HG03103 (cell line): Measurements from ENCODE around the gene SUV39H1.
"Not testable (repeated sequence)": the region's sequence is repeated elsewhere in the genome, so short reads cannot be mapped to it uniquely, and the experiment has no call there.

ENCODE experiments used
- ATAC-seq: cut with Tn5 transposase; IDR thresholded peaks from one replicate; pipeline ENCODE4 v1.9.1; 2021; ENCODE audit warnings: low read depth; ENCODE audit not compliant: unreplicated experiment

Gene SUV39H1, protein sequence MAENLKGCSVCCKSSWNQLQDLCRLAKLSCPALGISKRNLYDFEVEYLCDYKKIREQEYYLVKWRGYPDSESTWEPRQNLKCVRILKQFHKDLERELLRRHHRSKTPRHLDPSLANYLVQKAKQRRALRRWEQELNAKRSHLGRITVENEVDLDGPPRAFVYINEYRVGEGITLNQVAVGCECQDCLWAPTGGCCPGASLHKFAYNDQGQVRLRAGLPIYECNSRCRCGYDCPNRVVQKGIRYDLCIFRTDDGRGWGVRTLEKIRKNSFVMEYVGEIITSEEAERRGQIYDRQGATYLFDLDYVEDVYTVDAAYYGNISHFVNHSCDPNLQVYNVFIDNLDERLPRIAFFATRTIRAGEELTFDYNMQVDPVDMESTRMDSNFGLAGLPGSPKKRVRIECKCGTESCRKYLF

DNA sequence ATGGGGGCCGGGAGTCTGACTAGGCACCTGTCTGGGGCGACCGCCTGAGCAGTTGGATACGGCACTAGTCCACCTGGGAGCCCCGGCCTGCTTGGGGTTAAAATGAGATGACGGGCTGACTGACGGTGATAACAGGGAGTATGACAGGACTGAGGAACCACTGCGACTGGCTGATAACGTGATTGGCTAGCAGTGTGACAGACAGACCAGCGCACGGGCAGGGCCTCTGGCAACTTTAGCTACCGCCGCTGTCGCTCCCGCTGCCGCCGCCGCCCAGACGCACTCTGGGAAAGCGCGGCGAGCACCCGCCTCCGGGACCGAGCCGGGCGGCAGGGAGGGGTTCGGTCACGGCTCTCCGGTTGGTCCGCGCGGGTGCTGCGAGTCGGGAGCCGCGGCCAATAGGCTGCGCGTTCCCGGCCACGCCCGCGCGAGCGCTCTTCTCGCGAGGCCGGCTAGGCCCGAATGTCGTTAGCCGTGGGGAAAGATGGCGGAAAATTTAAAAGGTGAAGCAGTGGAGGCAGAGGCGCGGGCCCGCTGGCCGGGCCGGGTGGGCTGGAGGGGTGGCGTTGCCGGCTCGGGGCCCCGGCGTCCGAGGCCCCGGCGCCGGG is at the start of gene SUV39H1:
Gene SUV39H1, plus strand, starts transcription at position 434 of the 608 bp plus-strand sequence. Its CDS starts 51 bp downstream, at position 485.
- ATAC-seq, result peak; percentile 85

DNA sequence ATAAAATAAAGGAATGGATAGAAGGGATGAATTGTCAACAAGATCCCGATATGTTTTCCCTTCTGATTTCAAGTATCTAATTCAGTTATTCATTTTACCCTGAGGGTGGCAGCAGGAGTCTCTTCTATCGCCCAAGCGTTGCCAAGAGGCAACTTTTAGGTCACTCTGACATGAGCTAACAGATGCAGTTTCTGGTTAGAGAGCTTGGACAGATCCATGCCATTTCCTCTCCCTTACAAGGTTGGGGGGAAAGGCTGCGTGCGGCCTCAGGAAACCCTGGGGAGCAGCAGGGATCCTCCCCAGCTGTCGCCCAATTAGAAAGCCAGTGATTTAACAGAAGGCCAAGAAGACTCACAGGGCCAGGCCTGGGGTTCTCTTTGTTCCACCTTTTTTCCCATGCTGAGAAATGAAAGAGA is 48.2 kb upstream of the SUV39H1 start:
- no peak for ATAC-seq

DNA sequence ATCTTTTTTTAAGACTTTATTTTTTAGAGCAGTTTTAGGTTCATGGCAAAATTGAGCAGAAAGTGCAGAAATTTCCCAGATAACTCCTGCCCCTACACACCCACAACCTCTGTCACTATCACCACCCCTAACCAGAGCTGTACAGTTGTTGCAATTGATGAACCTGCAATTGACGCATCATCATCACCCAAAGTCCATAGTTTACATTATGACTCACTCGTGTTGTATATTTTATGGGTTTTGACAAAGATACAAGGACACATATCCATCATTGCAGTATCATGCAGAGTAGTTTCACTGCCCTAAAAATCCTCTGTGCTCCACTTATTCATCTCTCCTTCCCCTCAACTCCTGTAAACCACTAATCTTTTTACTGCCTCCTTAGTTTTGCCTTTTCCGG is 47.4 kb upstream of the SUV39H1 start:
- no peak for ATAC-seq

DNA sequence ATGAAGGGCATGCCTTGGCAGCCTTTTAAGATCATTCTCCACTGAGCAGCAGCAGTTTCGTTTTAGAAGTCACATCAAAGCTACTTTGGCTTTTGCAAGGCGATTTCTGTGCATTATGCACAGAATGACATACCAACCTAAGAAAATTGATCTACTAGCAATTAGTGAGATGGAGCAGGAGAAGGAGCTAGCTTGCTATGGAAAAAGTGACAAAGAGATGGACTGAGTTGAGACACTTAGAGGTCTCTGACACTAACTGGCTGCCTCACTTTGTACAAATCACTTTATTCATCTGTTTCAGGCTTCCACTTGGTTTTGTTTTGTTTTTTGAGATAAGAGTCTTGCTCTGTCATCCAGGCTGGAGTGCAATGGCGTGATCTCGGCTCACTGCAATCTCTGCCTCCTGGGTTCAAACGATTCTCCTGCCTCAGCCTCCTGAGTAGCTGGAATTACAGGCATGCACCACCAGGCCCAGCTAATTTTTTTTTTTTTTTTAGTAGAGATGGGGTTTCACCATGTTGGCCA is 44.4 kb upstream of the SUV39H1 start:
- ATAC-seq, result not testable (repeated sequence)

DNA sequence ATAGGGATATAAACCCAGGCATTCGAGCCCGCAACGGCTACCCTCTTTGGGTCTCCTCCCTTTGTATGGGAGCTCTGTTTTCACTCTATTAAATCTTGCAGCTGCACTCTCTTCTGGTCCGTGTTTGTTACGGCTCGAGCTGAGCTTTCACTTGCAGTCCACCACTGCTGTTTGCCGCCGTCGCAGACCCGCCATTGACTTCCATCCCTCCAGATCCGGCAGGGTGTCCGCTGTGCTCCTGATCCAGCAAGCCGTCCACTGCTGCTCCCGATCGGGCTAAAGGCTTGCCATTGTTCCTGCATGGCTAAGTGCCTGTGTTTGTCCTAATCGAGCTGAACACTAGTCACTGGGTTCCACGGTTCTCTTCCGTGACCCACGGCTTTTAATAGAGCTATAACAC is 41.8 kb upstream of the SUV39H1 start:
- not testable (repeated sequence) for ATAC-seq

DNA sequence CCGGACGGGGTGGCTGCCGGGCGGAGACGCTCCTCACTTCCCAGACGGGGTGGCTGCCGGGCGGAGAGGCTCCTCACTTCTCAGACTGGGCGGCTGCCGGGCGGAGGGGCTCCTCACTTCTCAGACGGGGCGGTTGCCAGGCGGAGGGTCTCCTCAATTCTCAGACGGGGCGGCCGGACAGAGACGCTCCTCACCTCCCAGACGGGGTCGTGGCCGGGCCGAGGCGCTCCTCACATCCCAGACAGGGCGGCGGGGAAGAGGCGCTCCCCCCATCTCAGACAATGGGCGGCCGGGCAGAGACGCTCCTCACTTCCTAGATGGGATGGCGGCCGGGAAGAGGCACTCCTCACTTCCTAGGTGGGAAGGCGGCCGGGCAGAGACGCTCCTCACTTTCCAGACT is 36.8 kb upstream of the SUV39H1 start:
- not testable (repeated sequence) for ATAC-seq

DNA sequence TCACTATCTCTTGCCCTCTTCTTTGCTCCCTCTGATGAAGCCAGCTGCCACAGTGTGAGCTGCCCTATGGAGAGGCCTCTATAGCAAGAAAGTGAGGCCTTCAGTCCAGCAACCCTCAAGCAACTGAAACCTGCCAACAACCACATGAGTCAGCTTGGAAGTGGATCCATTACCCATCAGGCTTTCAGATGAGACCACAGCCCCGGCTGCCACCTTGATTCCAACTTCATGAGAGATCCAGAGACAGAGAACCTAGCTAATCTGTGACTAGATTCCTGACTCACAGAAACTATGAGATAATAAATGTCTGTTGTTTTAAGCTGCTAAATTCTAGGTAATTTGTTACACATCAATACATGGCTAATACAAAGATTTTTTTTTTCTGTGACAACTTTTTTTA is 33.3 kb upstream of the SUV39H1 start:
- ATAC-seq, result no peak

DNA sequence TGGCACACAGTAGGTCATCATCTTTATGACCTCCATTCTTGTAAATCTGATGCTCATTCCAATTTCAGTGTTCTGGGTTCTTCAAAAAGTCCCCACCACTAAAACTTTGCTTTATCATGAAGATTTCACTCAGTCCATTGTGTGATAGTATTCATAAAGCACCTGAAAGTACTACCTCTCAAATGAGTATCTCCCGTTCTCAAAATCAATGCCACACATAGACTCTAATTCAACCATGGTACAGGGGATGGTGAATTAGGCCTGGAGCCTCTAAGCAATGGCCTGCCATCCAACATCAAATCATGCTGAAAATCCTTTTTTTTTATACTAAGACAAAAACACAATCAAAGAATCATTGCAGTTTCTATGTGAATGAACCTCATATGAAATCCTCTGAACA is 32.4 kb upstream of the SUV39H1 start:
- no peak for ATAC-seq

DNA sequence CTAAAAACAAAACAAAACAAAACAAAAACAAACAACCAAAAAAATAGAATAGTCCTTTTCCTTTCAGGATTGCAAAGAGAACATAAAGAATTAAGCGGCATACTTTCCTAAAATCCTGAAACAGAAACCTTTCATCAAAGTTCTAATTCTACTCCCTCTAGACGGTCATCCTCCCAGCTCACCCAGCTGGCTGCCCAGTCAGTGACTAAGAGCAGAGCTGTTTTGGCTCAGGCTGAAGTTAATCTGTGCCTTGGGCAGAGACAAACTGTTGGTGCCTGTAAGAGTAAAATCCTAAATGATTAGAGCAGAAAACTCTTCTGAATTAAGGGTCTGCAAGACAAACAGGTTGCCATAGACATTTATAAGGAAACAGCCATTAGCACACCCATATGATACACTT is 30.5 kb upstream of the SUV39H1 start:
- no peak for ATAC-seq

DNA sequence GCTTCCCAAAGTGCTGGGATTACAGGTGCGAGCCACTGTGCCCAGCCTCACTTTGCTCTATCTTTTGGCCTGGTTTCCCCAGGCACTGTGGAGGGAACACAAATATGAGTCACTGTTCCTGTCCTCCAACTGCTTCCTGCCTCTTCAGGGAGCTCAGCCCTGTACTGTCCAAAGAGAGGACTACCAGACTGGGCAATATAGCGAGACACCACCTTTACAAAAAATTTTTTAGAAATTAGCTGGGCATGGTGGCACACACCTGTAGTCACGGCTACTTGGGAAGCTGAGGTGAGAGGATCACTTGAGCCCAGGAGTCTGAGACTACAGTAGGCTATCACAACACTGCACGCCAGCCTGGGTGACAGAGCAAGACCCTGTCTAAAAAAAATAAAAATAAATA is 29.9 kb upstream of the SUV39H1 start:
- no peak for ATAC-seq

DNA sequence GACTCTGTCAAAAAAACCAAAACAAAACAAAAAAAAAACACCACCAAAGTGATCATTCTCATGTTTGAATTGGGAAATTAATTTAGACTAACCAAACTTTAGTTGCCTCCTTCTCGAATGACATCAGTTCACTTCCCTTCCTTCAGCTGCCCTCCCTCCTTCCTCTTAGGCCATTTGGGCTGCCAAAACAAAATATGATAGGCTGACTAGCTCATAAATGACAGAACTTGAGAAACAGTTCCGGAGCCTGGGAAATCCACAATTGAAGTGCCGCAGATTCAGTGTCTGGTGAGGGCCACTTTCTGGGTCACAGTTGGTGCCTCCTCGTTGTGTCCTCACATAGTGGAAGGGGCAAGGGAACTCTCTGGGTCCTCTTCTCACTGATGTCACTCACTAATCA is 29.0 kb upstream of the SUV39H1 start:
- ATAC-seq, result no peak

DNA sequence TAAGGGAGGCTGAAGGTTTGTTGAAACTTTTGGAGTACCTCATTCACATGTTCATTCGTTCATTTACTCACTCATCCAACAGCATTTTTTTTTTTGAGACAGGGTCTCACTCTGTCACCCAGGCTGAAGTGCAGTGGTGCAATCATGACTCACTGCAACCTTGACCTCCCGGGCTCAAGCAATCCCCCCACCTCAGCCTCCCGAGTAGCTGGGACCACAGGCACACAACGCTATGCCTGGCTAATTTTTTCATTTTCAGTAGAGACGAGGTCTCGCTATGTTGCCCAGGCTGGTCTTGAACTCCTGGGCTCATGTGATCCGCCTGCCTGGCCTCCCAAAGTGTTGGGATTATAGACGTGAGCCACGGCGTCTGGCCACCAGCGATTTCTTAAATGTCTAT is 28.3 kb upstream of the SUV39H1 start:
- ATAC-seq, result not testable (repeated sequence)

DNA sequence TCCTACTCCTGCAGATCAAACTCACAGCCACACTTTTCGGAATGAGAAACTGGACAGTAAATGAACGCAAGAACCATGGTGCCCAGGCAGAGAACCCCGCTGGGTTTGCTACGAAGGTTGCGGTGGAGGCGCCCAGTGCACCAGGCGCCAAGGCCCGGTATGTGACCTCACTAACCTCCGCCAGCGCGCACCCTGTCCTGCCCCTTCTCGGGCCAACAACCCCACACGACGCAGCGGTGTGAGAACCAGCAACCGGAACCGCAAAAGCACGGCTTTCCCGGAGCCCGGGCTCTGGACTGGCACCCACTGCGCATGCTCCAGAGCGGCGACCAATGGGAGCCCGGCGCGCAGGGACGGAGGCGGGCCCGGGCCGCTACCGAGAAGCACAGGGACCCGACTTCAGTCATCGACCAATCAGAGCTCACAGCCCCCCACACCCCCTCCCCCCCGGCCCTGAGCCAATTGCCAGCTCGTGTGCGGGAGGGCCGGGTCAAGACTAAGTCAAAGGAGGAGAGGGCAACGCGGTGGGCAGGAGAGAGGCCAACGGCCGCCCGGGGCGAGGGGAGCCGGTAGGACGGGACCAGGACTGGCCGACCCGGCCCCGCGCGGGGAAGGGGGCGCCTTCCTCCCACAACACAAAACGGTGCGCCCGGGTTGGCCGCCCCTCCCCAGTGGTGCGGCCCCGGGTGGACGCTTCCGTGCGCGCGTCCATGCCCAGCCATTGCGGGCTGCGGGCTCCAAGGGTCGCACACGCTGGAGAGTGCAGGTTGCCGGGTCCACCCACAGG is 20.2 kb upstream of the SUV39H1 start:
- peak; percentile 88 for ATAC-seq

DNA sequence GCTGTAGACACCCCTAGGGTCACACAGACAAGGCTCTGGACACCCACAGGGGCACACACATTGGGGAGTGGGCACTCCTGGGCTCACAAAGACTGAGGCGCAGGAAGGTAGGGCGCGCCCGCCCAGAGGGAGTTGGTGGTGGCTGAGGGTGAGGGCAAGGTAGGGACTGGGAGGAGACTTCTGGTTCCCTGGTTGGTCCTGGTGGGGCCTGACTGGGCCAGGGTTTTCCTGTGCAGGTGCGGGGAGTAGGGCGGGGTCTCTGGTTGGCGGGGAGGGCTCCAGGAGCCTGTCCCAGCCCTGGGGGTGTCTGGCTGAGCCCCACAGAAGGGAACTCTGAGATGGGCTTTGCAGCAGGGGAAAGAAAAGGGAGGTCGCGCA is 19.7 kb upstream of the SUV39H1 start:
- peak; percentile 14 for ATAC-seq

DNA sequence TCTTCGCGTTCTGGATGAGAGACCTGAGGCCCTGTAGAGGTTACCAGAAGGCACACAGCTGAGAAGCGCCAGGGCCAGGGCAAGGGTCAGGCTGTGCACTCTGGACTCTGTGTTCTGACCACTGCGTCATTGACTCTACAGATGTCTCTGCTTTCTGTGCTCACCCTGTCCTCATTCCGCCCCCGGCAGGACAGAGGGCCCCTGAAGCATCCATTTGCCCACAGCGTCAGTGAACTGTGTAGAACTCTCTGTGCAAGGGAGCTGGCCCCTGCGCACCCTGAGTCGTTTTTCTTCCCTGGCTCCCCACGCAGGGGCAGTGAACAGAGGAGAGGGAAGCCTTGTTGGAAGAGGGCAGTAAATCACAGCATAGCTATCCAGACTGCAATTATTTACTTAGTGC is 19.0 kb upstream of the SUV39H1 start:
- ATAC-seq, result no peak

DNA sequence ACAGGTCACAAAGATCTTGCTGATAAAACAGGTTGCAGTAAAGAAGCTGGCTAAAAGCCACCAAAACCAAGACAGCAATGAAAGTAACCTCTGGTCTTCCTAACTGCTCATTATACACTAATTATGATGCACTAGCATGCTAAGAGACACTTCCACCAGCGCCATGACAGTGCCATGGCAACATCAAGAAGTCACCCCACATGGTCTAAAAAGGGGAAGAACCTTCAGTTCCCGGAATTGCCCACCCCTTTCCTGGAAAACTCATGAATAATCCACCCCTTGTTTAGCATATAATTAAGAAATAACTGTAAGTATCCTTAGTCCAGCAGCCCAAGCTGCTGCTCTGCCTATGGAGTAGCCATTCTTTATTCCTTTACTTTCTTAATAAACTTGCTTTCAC is 16.1 kb upstream of the SUV39H1 start:
- ATAC-seq, result not testable (repeated sequence)

DNA sequence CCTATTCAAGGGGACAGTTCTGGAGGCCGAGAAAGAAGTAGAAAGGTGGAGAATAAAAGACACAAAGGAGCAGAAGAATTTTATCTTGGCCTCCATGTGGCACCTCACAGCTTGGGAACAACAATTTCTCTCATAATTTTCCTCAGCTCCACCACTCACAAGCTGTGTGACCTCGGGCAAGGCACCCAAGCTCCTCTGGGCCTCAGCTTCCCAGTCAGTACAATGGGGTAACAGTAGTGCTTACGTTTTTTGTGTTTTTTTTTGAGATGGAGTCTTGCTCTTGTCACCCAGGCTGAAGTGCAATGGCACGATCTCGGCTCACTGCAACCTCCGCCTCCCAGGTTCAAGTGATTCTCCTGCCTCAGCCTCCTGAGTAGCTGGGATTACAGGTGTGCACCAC is 15.6 kb upstream of the SUV39H1 start:
- not testable (repeated sequence) for ATAC-seq

DNA sequence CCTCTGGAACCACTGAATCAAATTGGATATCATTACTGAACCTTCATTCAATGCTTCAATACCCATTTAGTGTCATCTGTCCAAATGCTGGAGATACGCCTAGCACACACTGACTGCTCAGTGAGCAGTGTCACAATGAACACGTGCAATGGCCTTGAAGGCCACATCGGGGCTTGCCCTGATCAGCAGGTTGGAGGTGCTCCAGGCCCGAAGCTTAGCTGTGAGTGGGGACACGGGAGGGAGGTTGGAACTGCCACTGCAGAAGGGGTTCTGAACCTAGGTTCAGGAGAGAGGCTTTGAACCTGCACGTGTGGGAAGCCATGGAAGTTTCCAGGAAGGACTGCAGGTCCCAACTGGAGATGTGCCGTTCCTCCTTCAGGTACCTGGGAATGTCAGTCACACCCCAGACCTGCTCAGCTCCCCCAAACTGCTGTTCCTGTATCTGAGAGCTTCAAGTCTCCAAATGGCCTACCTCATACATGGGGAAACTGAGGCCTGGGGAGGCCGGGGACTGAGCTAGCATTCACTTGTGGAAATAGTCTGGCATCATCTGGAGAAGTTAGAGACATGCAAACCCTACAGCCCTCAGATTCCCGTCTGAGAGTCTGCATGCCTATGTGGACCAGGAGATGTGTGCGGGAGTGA is 14.9 kb upstream of the SUV39H1 start:
- ATAC-seq, result no peak

DNA sequence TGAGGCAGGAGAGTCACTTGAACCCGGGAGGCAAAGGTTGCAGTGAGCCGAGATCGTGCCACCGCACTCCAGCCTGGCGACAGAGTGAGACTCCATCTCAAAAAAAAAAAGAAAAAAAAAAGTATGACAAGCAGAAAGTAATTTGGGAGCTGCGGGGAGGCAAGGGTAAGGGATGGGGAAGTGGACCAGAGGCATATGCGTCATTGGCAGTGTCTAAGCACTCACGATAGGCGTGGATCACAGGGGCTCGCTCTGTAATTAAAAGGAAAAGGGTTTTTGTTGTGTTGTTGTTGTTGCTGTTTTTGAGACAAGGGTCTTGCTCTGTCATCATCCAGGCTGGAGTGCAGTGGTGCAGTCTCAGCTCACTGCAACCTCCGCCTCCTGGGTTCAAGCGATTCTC is 13.7 kb upstream of the SUV39H1 start:
- not testable (repeated sequence) for ATAC-seq

DNA sequence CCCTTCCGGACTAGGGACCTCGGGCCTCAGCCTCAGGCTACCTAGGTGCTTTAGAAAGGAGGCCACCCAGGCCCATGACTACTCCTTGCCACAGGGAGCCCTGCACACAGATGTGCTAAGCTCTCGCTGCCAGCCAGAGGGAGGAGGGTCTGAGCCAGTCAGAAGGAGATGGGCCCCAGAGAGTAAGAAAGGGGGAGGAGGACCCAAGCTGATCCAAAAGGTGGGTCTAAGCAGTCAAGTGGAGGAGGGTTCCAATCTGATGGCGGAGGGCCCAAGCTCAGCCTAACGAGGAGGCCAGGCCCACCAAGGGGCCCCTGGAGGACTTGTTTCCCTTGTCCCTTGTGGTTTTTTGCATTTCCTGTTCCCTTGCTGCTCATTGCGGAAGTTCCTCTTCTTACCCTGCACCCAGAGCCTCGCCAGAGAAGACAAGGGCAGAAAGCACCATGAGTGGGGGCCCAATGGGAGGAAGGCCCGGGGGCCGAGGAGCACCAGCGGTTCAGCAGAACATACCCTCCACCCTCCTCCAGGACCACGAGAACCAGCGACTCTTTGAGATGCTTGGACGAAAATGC is 13.0 kb upstream of the SUV39H1 start, which contains the start of gene WAS:
Gene WAS, plus strand, starts transcription at position 389 of the 572 bp plus-strand sequence. Its CDS starts 55 bp downstream, at position 444.
- peak; percentile 71 for ATAC-seq
